Skeletal muscle tissue (tissue), 4 donors: ENCODE results near the gene TNFRSF18. TPM values are rescaled to one million over a fixed set of nuclear protein-coding genes. Genes with fewer than 3 reads are reported as not detected.
A peak's percentile ranks its signal among the peaks of the same experiment; 100 is the strongest.

Experiments
- H3K27ac ChIP-seq: one replicate; pipeline ENCODE4 v1.7.0; 2013; ENCODE audit warnings: mild to moderate bottlenecking, low read depth, low read length, inconsistent platforms
- H3K27me3 ChIP-seq, 3 donors: one replicate each; pipeline ENCODE4 v1.7.0; 2013; ENCODE audit warnings: low read length in 3 of 3; ENCODE audit not compliant: control insufficient read depth in 3 of 3, insufficient read depth in 3 of 3
- H3K36me3 ChIP-seq, 3 donors: one replicate each; pipeline ENCODE4 v1.7.0; 2013; ENCODE audit warnings: low read length in 3 of 3; ENCODE audit not compliant: control insufficient read depth in 3 of 3, insufficient read depth in 3 of 3
- H3K4me1 ChIP-seq, 3 donors: one replicate each; pipeline ENCODE4 v1.7.0; 2013; ENCODE audit warnings: low read length in 3 of 3, mild to moderate bottlenecking in 3 of 3; ENCODE audit not compliant: control insufficient read depth in 3 of 3, insufficient read depth in 3 of 3
- H3K4me3 ChIP-seq, 3 donors: one replicate each; pipeline ENCODE4 v1.7.0; 2013; ENCODE audit warnings: low read length in 3 of 3
- H3K9ac ChIP-seq, 3 donors: one replicate each; pipeline ENCODE4 v1.7.0; 2013; ENCODE audit warnings: low read length in 3 of 3, mild to moderate bottlenecking in 3 of 3, moderate library complexity in 2 of 3, low read depth in 1 of 3
- H3K9me3 ChIP-seq, 3 donors: one replicate each; pipeline ENCODE4 v1.7.0; 2013; ENCODE audit warnings: low read length in 3 of 3; ENCODE audit not compliant: control insufficient read depth in 3 of 3
- total RNA-seq: library from RNA; depleted of rRNA; stranded (reverse); fragments of >200 nt; gene quantifications from one replicate; pipeline ENCODE4 v1.2.3, GENCODE V29; 2014
- donor health status: Osteomylitis.

The TNFRSF18 gene
- total RNA-seq, 1 donor from 2014 or later = 1.6 TPM

GRCh38 chr1:1235016-1235744, 28.8 kb upstream of the TNFRSF18 start:
- no peak overlapping the region for H3K9ac ChIP-seq
- H3K27me3 ChIP-seq = peaks cover 32 to 36% (median 33%) of the 10 kb centered on the region in 3 donors
- no peak overlapping the region for H3K27ac ChIP-seq
- peaks cover 0 to 5% (median 0%) of the 10 kb centered on the region in 3 donors for H3K36me3 ChIP-seq
- no peak overlapping the region for H3K4me3 ChIP-seq
- peaks cover 24 to 33% (median 24%) of the 10 kb centered on the region in 3 donors for H3K4me1 ChIP-seq
- no peaks in the 10 kb centered on the region for H3K9me3 ChIP-seq

- Histone ChIP-seq H3K36me3 (peaks cover 5% of the 10 kb centered on the region in 3 donors), H3K9ac (no peak overlapping the region), H3K27ac (no peak overlapping the region), H3K27me3 (peaks cover 23 to 27% (median 24%) of the 10 kb centered on the region in 3 donors), H3K9me3 (no peaks in the 10 kb centered on the region), H3K4me3 (no peak overlapping the region), H3K4me1 (peaks cover 32 to 38% (median 33%) of the 10 kb centered on the region in 3 donors)
Observed at GRCh38 chr1:1234180-1234808, 27.9 kb upstream of the TNFRSF18 start.

GRCh38 chr1:1233567-1233892, 27.1 kb upstream of the TNFRSF18 start:
- H3K4me3 ChIP-seq = no peak overlapping the region
- peaks cover 33 to 44% (median 38%) of the 10 kb centered on the region in 3 donors for H3K4me1 ChIP-seq
- H3K36me3 ChIP-seq = peaks cover 5 to 9% (median 5%) of the 10 kb centered on the region in 3 donors
- no peaks in the 10 kb centered on the region for H3K9me3 ChIP-seq
- peaks cover 17 to 20% (median 17%) of the 10 kb centered on the region in 3 donors for H3K27me3 ChIP-seq
- H3K9ac ChIP-seq = no peak overlapping the region
- no peak overlapping the region for H3K27ac ChIP-seq

GRCh38 chr1:1232796-1233566, 26.6 kb upstream of the TNFRSF18 start:
- H3K36me3 ChIP-seq = peaks cover 5 to 14% (median 6%) of the 10 kb centered on the region in 3 donors
- H3K4me1 ChIP-seq = peaks cover 33 to 40% (median 34%) of the 10 kb centered on the region in 3 donors
- no peak overlapping the region for H3K27ac ChIP-seq
- peak overlapping the region; percentile 30 to 74 (median 70) for H3K4me3 ChIP-seq
- peaks cover 11 to 15% (median 11%) of the 10 kb centered on the region in 3 donors for H3K27me3 ChIP-seq
- H3K9me3 ChIP-seq = no peaks in the 10 kb centered on the region
- peak overlapping the region in 1 of 3 donors; percentile 57 for H3K9ac ChIP-seq

- Histone ChIP-seq H3K27ac (peak within 1 kb of the TSS; percentile 92), H3K36me3 (peaks cover 10 to 21% (median 13%) of the 10 kb centered on the region in 3 donors), H3K9ac (peak within 1 kb of the TSS; percentile 94 to 98 (median 97)), H3K4me3 (peak within 1 kb of the TSS; percentile 90 to 98 (median 98)), H3K9me3 (no peaks in the 10 kb centered on the region), H3K27me3 (peaks cover 5 to 8% (median 6%) of the 10 kb centered on the region in 3 donors), H3K4me1 (peaks cover 32 to 40% (median 33%) of the 10 kb centered on the region in 3 donors)
Observed at GRCh38 chr1:1232208-1232795, 25.9 kb upstream of the TNFRSF18 start, which contains the start of gene B3GALT6. TSS of gene B3GALT6 (plus strand) at chr1:1232237. CDS start at chr1:1232279, 42 bp downstream.

- peaks cover 30 to 40% (median 33%) of the 10 kb centered on the region in 3 donors for H3K4me1 ChIP-seq
- H3K9me3 ChIP-seq = no peaks in the 10 kb centered on the region
- peak within 1 kb of the TSS; percentile 90 to 98 (median 98) for H3K4me3 ChIP-seq
- H3K36me3 ChIP-seq = peaks cover 15 to 26% (median 18%) of the 10 kb centered on the region in 3 donors
- peaks cover 0 to 1% (median 0%) of the 10 kb centered on the region in 3 donors for H3K27me3 ChIP-seq
- H3K9ac ChIP-seq = peak within 1 kb of the TSS; percentile 94 to 98 (median 97)
- peak within 1 kb of the TSS; percentile 92 for H3K27ac ChIP-seq
Observed at GRCh38 chr1:1231400-1232207, 25.2 kb upstream of the TNFRSF18 start, which contains the start of gene SDF4. TSS of gene SDF4 (minus strand) at chr1:1232001. CDS start at chr1:1228772, 3,229 bp downstream.

GRCh38 chr1:1230656-1231399, 24.4 kb upstream of the TNFRSF18 start:
- Histone ChIP-seq H3K4me3 (peak overlapping the region; percentile 90 to 98 (median 98)), H3K27ac (peak overlapping the region; percentile 92), H3K9ac (peak overlapping the region; percentile 94 to 98 (median 97)), H3K36me3 (peaks cover 19 to 33% (median 21%) of the 10 kb centered on the region in 3 donors), H3K9me3 (no peaks in the 10 kb centered on the region), H3K27me3 (no peaks in the 10 kb centered on the region), H3K4me1 (peaks cover 33 to 45% (median 33%) of the 10 kb centered on the region in 3 donors)

- H3K9ac ChIP-seq = peak overlapping the region; percentile 23 to 57 (median 50)
- H3K27me3 ChIP-seq = no peaks in the 10 kb centered on the region
- peaks cover 33 to 53% (median 37%) of the 10 kb centered on the region in 3 donors for H3K4me1 ChIP-seq
- peak overlapping the region in 2 of 3 donors; percentile 45 to 90 for H3K4me3 ChIP-seq
- no peaks in the 10 kb centered on the region for H3K9me3 ChIP-seq
- H3K27ac ChIP-seq = no peak overlapping the region
- peaks cover 23 to 37% (median 23%) of the 10 kb centered on the region in 3 donors for H3K36me3 ChIP-seq
Observed at GRCh38 chr1:1229770-1230169, 23.4 kb upstream of the TNFRSF18 start.
